ENCODE measurements around the gene JSRP1.

Gene JSRP1

DNA sequence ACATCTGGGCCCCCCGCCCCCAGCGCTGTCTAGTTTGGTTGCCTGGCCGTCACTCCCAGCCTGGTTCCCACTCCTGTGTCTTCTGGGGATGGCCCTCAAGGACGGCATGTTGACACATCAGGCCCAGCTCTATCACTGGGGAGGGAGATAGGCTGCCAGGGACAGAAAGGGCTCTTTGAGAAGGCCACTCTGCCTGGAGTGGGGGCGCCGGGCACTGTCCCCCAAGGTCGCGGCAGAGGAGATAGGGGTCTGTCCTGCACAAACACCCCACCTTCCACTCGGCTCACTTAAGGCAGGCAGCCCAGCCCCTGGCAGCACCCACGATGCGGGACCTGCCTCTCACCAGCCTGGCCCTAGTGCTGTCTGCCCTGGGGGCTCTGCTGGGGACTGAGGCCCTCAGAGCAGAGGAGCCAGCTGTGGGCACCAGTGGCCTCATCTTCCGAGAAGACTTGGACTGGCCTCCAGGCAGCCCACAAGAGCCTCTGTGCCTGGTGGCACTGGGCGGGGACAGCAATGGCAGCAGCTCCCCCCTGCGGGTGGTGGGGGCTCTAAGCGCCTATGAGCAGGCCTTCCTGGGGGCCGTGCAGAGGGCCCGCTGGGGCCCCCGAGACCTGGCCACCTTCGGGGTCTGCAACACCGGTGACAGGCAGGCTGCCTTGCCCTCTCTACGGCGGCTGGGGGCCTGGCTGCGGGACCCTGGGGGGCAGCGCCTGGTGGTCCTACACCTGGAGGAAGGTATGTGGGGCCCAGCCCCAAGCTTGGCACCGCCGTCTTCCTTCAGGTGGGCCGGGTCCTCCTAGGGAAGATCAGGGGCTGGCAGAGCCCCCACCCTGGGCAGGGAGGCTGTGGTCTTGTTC is 7.0 kb downstream of the JSRP1 start, which contains the start of gene AMH:
Gene AMH, plus strand, starts transcription at position 314 of the 857 bp plus-strand sequence. Its CDS starts 10 bp downstream, at position 324.
- no peak within 1 kb of the TSS for H3K4me3 ChIP-seq (ENCODE audit: low read length)
- DNase-seq (ENCODE audit: low read depth, low spot score), result no peak

DNA sequence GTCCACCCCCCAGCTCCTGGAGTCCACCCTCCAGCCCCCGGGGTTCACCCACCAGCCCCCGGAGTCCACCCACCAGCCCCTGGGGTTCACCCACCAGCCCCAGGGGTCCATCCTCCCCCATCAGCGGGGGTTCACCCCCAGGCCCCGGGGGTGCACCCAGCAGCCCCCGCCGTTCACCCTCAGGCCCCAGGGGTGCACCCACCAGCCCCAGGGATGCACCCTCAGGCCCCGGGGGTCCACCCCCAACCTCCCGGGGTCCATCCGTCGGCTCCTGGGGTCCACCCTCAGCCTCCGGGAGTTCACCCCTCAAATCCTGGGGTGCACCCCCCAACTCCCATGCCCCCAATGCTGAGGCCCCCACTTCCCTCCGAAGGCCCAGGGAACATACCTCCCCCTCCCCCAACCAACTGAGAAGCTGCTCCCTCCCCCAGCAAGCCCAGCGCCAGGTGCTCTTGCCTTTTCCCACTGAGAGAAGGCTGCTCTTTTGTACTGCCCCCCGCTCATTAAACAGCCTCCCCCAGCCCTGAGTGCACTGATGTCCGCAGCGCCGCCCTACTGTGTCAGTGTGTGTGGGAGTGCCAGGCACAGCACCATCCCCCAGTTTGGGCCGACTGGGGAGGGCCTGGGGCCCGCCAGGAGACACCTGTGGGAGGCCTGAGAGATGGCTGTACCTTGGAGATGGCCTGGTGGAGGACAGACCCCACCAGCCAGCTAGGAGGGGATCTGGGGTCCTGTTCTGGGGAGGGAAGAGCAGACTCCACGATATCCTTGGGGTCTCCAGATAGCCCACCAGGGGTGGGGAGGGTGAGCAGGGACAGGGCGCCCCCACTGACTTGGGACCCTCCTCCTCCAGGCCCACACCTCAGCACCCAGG is 7.8 kb downstream of the JSRP1 start:
- DNase-seq (ENCODE audit: low read depth, low spot score), result no peak
- no peak overlapping the region for H3K4me3 ChIP-seq (ENCODE audit: low read length)

DNA sequence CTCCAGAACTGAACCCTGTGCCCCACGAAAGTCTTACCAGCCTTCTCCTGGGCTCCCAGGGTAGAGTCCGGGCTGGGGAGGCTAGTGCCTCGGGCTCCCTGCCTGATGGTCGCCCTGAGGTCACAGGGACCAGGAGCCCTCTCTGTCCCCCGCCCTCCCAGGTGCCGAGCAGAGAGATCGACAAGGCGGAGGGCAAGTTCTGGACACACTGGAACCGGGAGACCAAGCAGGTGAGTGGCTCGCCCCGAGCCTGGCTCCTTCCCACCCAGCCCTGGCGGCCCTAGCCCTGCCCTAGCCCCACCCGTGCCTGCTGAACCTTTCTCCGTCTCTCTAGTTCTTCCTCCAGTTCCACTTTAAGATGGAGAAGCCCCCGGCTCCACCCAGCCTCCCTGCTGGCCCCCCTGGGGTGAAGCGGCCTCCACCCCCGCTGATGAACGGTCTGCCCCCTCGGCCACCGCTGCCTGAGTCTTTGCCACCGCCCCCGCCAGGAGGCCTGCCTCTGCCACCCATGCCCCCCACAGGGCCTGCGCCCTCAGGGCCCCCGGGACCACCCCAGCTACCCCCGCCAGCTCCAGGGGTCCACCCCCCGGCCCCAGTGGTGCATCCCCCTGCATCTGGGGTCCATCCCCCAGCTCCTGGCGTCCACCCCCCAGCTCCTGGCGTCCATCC is 8.7 kb downstream of the JSRP1 start:
- DNase-seq (ENCODE audit: low read depth, low spot score), result no peak
- no peak overlapping the region for H3K4me3 ChIP-seq (ENCODE audit: low read length)

DNA sequence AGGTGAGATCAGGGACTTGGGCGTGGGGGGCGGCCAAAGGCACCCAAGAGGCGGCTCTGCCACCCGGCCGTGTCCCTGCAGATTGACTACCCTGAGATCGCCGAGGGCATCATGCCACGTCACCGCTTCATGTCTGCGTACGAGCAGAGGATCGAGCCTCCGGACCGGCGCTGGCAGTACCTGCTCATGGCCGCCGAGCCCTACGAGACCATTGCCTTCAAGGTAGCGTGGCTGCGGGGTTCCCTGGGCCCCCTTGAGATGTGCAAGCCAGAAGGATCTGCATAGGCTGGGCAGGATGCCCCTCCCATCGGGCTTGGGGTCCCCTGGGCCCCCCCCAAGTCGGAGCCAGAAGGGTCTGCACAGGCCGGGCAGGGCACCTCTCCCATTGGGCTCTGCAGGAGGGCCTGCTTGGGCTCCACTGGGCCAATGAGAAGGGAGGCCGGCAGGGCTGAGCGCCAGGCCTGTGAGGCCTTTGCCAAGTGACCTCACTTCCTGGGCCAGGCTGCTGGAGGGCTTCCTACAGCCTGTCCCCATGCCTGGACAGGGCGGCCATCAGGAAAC is 9.3 kb downstream of the JSRP1 start:
- H3K4me3 ChIP-seq (ENCODE audit: low read length), result no peak overlapping the region
- DNase-seq (ENCODE audit: low read depth, low spot score), result no peak

DNA sequence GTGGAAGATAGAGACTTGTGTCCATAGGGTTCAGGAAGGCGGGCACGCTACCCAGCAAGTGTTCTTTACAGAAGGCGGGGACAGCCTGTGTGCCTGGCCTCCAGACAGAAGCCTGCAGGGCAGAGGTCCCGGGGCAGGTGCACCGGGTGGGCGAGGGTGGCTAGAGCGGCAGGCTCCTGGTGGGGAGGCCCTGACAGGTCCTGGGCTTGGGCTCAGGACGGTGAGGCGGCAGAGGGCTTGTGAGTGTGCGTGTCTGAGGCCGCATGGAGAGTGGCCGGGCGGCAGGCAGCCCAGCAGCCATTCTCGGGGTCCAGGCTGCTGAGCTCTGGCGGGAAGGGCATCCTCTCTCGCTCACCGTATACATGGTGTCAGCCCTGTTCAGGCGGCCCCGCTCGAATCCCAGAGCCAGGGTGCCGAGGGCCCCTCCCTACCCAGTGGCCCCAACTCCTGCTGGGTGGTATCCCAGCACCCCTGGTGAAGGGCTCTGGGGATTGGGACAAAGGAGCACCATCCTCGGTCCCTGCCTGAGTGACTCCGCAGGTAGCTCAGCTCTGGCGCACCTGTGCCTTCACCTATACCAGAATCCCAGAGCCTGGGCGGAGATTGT is 10.1 kb downstream of the JSRP1 start:
- no peak overlapping the region for H3K4me3 ChIP-seq (ENCODE audit: low read length)
- DNase-seq (ENCODE audit: low read depth, low spot score), result no peak

DNA sequence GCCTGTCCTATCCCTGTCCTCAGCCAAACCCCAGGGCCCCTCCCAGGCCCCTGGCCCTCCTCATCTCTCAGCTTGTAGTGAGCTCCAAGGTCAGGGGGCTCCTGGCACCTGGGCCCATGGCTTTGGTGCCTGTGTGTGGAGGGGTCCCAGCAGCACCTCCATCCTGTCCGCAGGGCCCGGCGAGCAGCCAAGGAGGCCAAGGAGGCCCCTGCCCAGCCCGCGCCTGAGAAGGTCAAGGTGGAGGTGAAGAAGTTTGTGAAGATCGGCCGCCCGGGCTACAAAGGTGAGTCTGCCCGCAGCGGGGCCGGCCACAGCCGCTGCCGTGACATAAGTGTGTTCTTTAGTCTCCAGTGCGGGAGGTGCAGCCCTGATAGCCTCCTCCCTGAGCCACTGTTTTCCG is 10.9 kb downstream of the JSRP1 start:
- H3K4me3 ChIP-seq (ENCODE audit: low read length), result no peak overlapping the region
- no peak for DNase-seq (ENCODE audit: low read depth, low spot score)

DNA sequence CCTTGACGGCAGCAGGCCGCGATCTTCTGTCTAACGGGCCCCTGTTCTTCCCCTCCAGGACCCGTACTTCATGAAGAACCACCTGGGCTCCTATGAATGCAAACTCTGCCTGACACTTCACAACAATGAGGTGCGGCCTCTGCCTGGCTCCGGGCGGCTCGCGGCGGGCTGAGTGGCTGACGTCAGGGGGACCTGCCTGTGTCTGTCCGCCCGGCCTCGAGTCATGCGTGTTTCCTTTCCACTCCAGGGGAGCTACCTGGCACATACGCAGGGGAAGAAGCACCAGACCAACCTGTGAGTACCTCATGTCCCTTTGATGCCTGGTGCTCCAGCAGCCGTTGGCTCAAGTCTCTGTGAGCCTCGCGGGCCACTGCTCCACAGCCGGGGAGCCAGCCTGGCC is 11.7 kb downstream of the JSRP1 start:
- no peak overlapping the region for H3K4me3 ChIP-seq (ENCODE audit: low read length)
- DNase-seq (ENCODE audit: low read depth, low spot score), result no peak

DNA sequence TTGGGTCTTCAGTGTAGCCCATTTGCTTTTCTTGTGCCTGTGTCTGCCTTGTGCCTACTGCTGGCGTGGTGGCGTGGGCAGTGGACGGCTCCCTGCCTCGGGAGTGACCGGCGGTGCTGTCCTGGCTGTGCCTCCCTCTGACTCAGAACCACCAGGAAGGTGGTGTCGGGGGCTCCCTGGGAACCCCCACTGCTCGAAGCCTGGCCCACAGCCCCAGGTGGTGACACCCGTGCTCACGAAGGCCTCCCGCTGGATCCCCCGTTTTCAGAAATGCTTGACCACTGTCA is 12.1 kb downstream of the JSRP1 start:
- no peak overlapping the region for H3K4me3 ChIP-seq (ENCODE audit: low read length)
- DNase-seq (ENCODE audit: low read depth, low spot score), result no peak

DNA sequence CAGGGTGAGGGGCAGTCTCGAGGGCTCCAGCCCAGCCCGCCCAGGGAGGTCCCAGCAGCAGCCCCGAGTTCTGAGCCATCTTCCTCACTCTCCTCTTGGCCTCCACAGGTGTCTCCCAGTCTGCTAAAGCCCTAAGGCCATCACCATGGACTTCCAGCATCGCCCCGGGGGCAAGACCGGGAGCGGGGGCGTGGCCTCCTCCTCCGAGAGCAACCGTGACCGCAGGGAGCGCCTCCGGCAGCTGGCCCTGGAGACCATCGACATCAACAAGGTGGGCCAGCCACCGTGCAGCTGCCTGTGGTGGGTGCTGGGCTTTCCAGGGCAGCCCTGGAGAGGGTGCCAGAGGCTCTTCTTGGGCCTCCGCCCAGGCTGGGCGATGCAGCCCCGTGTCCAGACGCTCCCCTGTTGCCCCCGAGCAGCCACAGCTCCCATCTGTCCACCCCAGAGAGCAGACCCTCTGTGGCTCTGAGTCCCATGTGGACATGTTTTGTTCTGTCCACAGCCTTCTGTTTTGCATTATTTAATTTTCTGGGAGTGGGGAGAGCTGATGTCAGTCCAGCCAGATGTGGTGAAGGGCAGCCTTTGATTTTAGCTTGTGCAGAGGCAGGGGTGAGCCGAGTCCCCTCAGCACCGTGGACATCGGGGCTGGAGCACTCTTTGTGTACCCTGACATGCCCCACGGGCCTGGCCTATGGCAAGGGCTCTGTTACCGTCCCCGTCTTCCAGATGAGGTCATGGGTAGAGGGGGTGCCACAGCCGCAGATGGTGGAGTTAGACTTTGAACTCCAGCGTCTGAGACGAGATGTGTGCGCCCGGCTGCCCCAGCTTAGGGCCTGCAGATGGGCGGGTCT is 12.7 kb downstream of the JSRP1 start:
- DNase-seq (ENCODE audit: low read depth, low spot score), result no peak

DNA sequence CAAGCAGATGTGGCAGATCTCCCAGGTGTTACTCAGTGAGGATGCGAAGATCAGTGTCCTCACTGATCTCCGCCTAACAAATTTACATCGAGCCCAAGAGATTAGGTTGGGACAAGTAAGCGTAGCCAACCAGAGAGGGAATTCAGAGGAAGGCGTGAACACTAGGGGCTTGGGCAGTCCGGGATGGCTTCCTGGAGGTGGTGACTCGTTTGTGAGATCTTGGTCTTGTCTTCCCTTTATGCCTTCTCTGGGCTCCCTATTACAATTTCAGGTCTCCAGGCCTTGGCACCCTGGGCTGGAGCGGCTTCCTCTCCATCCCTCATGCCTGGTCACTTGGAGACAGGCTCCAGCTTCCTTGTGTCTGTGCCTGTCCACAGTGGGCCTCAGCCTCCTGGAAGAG is 13.4 kb downstream of the JSRP1 start:
- no peak overlapping the region for H3K4me3 ChIP-seq (ENCODE audit: low read length)
- DNase-seq (ENCODE audit: low read depth, low spot score), result no peak

More for the DNA sequence above, 12.7 kb downstream of the JSRP1 start:
- no peak overlapping the region for H3K4me3 ChIP-seq (ENCODE audit: low read length)

DNA sequence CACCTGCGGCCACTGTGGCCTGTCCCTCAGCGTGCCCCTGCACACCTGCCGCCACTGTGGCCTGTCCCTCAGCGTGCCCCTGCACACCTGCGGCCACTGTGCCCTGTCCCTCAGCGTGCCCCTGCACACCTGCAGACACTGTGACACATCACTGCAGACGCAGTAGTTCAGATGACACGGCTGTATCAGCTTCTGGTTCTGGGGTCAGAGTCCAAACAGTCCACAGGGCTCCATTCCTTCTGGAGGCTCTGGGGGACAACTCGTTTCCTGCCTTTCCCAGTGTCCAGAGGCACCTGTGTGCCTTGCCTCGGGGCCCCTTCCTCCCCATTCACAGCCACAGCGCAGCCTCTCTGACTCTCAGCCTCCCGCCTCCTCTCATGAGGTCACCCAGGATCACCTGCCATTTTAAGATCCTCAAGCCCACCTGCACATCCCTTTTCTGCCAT is 14.1 kb downstream of the JSRP1 start:
- no peak overlapping the region for H3K4me3 ChIP-seq (ENCODE audit: low read length)
- DNase-seq (ENCODE audit: low read depth, low spot score), result no peak

DNA sequence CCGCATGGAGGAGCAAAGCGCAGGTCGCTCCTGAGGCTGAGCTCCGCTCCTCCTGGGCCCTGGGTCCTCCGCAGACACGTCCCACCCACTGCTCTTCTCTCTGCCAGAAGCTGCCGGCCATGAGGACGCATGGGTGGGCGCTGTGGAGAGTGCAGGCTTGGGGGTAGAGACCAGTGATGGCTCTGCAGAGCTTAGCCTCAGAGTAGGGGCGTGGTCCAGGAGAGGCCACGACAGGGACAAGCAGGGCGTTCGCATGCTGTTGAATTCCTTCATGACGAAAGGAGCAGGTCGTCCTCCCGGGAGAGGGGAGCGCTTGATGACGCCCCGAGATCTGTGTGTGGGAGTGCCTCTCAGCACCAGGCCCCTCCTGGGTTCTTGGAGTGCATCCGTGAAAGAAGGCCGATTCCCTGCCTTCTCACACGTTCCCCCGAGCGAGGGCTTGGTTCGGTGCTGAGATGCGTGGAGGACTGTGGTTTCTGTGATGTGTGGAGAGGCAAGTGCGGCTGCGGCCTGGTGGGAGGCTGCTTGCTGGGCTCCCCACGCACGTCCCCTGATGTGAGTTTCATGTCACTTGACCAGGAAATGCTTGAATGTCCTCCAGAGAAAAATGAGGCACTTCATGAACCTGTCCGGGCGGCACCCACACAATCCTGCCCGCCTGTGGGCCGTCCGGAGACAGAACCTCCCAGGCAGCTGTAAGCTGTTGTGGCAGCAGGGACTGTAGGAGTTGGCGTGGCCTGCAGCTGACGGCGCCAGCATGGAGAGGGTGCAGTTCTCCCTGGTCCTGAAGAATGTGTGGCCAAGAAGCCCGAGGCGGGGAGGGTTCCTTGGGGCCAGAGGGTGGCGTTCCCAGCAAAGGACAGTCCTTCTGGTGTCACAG is 15.1 kb downstream of the JSRP1 start:
- DNase-seq (ENCODE audit: low read depth, low spot score), result no peak
- H3K4me3 ChIP-seq (ENCODE audit: low read length), result no peak overlapping the region

DNA sequence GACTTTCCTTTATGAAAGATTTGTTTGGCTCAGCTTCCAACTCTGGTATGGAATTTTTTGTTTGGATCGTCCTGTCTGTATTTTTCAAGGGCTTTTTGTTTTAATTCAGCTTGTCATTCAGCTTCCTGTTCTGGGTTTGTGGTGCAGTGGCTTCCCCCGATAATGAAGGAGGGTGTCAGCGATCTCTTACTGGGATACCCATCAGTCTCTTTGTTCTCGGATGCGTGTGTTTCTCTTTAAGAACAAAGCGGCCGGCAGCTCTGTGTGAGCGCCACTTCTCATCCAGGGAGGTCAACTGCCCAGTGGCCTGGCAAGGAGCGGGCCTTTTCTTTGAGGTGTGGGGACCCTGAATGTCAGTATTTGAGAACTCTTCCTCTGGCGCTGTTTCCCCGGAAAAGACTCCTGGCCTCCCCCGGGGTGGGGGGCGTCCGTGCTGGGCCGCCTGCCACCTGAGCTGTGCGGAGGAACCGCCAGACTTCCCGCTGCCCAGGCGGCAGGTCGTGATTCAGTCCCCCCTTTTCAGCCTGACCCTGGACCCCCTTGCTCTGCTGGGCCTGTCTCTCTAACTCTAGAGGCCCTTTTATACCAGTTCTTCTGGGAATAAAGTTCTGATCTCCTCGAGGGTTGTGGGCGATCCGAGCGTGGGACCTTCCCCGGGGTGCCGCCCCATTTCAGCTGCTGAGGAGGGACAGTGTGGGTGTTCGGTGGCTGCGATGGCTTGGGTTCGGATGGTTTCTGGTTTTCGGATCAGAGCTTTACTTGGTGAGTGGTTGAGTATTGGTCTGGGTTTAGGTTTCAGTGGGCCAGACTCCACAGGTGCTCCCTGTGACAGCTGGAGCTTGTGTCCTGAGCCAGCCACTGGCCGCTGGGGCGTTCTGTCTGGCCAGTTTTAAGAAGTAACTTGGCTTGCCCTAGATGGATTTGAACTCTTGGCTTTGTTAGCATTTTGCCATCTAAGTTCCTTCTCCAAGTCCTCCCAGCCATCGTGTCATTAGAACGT is 16.1 kb downstream of the JSRP1 start:
- peak overlapping the region; percentile 36 for H3K4me3 ChIP-seq (ENCODE audit: low read length)
- DNase-seq (ENCODE audit: low read depth, low spot score), result peak; percentile 72

DNA sequence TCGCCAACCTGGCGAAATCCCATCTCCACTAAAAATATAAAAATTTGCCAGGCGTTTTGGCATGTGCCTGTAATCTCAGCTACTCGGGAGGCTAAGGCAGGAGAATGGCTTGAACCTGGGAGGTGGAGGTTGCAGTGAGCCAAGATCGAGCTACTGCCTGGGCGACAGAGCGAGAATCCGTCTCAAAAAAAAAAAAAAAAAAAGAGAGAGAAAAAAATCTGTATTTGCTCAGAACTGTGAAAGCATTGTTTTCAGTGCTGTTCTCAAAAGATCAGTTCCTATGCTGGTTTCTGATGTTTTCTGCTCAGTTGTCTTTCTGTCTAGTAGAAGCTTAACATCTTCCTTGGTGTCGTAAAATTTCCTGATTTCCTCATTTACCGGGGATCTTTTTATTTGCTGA is 17.0 kb downstream of the JSRP1 start:
- peak overlapping the region; percentile 36 for H3K4me3 ChIP-seq (ENCODE audit: low read length)

DNA sequence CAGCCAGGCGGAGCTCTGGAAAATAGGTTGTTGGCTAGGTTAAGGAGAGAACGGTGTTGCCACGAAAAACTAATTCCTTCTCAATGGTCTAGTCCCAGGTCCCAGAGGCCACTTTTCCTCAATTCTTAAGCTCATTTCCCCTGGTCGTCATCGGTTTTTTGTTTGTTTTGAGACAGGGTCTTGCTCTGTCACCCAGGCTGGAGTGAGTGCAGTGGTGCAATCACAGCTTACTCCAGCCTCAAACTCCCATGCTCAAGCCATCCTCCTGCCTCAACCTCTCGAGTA is 18.4 kb downstream of the JSRP1 start:
- DNase-seq (ENCODE audit: low read depth, low spot score), result no peak
- peak overlapping the region; percentile 83 for H3K4me3 ChIP-seq (ENCODE audit: low read length)

More for the DNA sequence above, 17.0 kb downstream of the JSRP1 start:
- no peak for DNase-seq (ENCODE audit: low read depth, low spot score)

Data from Jurkat, Clone E6-1 (cell line).